Hepatocyte (in vitro differentiated cells): ENCODE results near the gene IGLL5. TPM values are rescaled to one million over a fixed set of nuclear protein-coding genes. Genes with fewer than 3 reads are reported as not detected.

Experiments used
- DNase-seq: peaks from one replicate; pipeline ENCODE4 v3.0.0-alpha.2; 2016; ENCODE audit warnings: low spot score
- H2AFZ ChIP-seq: fragments of 200-600 bp; sonication (generic); 2 replicates; pipeline ENCODE4 v1.6.0; 2016; ENCODE audit warnings: antibody characterized with exemption, mild to moderate bottlenecking
- H3K27ac ChIP-seq: fragments of 200-600 bp; sonication (generic); 2 replicates; pipeline ENCODE4 v1.5.1; 2016; ENCODE audit warnings: mild to moderate bottlenecking
- H3K27me3 ChIP-seq: fragments of 200-600 bp; sonication (generic); 2 replicates; pipeline ENCODE4 v1.6.1; 2016
- H3K36me3 ChIP-seq: fragments of 200-600 bp; sonication (generic); replicated peaks from 2 replicates; pipeline ENCODE4 v1.5.1; 2016; ENCODE audit warnings: low read depth; ENCODE audit not compliant: insufficient read depth
- H3K4me1 ChIP-seq: fragments of 200-600 bp; sonication (generic); 2 replicates; pipeline ENCODE4 v1.5.1; 2016; ENCODE audit warnings: mild to moderate bottlenecking, moderate library complexity; ENCODE audit not compliant: insufficient read depth
- H3K4me2 ChIP-seq: fragments of 200-600 bp; sonication (generic); 2 replicates; pipeline ENCODE4 v1.6.0; 2016
- H3K4me3 ChIP-seq: fragments of 200-600 bp; sonication (generic); 2 replicates; pipeline ENCODE4 v1.5.1; 2016; ENCODE audit warnings: mild to moderate bottlenecking
- H3K79me2 ChIP-seq: fragments of 200-600 bp; sonication (generic); 2 replicates; pipeline ENCODE4 v1.6.0; 2017; ENCODE audit warnings: mild to moderate bottlenecking
- H3K9me2 ChIP-seq: fragments of 200-600 bp; sonication (generic); replicated peaks from 2 replicates; pipeline ENCODE4 v1.6.0; 2017; ENCODE audit warnings: mild to moderate bottlenecking; ENCODE audit not compliant: insufficient read depth
- H3K9me3 ChIP-seq: fragments of 200-600 bp; sonication (generic); 2 replicates; pipeline ENCODE4 v1.5.1; 2016; ENCODE audit warnings: low read depth, mild to moderate bottlenecking
- H4K20me1 ChIP-seq: fragments of 200-600 bp; sonication (generic); 2 replicates; pipeline ENCODE4 v1.6.0; 2016; ENCODE audit warnings: mild to moderate bottlenecking; ENCODE audit not compliant: insufficient read depth, poor library complexity, severe bottlenecking
- CTCF ChIP-seq: fragments of 200-600 bp; sonication (generic); IDR thresholded peaks from 2 replicates; pipeline ENCODE4 v1.5.1; 2016; ENCODE audit warnings: antibody characterized with exemption, mild to moderate bottlenecking; ENCODE audit not compliant: poor library complexity
- EZH2 ChIP-seq: fragments of 200-600 bp; sonication (generic); IDR thresholded peaks from 2 replicates; pipeline ENCODE4 v1.6.1; 2016; ENCODE audit warnings: antibody characterized with exemption, mild to moderate bottlenecking, borderline replicate concordance
- EZH2phosphoT487 ChIP-seq: fragments of 200-600 bp; sonication (generic); IDR thresholded peaks from one replicate; pipeline ENCODE4 v1.6.1; 2018; ENCODE audit warnings: antibody characterized with exemption, mild to moderate bottlenecking, low read depth, moderate library complexity; ENCODE audit not compliant: unreplicated experiment, severe bottlenecking
- WGBS: methylation state at CpG from one replicate; pipeline ENCODE4 v1.1.6; 2016; ENCODE audit warnings: low lambda C conversion rate; ENCODE audit errors: missing lambda C conversion rate; 5-methylcytosine and 5-hydroxymethylcytosine counted together
- polyA plus RNA-seq: library from polyadenylated mRNA; unstranded; fragments of >200 nt; fragmentation: Nextera tagmentation; extraction: Ambion mirVana; gene quantifications from 2 replicates; pipeline ENCODE4 v1.2.1, GENCODE V29; 2016
- total RNA-seq: library from RNA; depleted of rRNA; stranded (reverse); fragments of >200 nt; gene quantifications from 2 replicates; pipeline ENCODE4 v1.2.3, GENCODE V29; 2014

Gene IGLL5
- total and polyA plus RNA-seq, 2 experiments from 2014 or later = not detected

- no peaks in the 10 kb centered on the region for H3K27me3 ChIP-seq
- TF ChIP-seq CTCF (no peak), EZH2 (no peak)
- no peak overlapping the region for H3K4me3 ChIP-seq
- no peak for DNase-seq
- no peaks in the 10 kb centered on the region for H3K79me2 ChIP-seq
- WGBS = 87% methylated on average over 9 of the region's 9 CpGs
- no peaks in the 10 kb centered on the region for H3K9me2 ChIP-seq
- no peaks in the 10 kb centered on the region for H3K36me3 ChIP-seq
- no peak overlapping the region for H3K4me2 ChIP-seq
- no peaks in the 10 kb centered on the region for H3K4me1 ChIP-seq
- no peak overlapping the region for H3K27ac ChIP-seq
- H3K9me3 ChIP-seq = no peaks in the 10 kb centered on the region
- H4K20me1 ChIP-seq = no peaks in the 10 kb centered on the region
- H2AFZ ChIP-seq = no peak overlapping the region
These were observed 20.2 kb downstream of the IGLL5 start for GRCh38 chr22:22907551-22908494.

- no peaks in the 10 kb centered on the region for H3K4me1 ChIP-seq
- no peaks in the 10 kb centered on the region for H3K36me3 ChIP-seq
- H3K4me2 ChIP-seq = no peak overlapping the region
- H3K79me2 ChIP-seq = no peaks in the 10 kb centered on the region
- H3K27ac ChIP-seq = no peak overlapping the region
- DNase-seq = no peak
- H4K20me1 ChIP-seq = no peaks in the 10 kb centered on the region
- H3K4me3 ChIP-seq = no peak overlapping the region
- TF ChIP-seq CTCF (no peak), EZH2 (no peak), EZH2phosphoT487 (no peak)
- WGBS = 88% methylated on average over 3 of the region's 3 CpGs
- no peaks in the 10 kb centered on the region for H3K9me3 ChIP-seq
- no peaks in the 10 kb centered on the region for H3K9me2 ChIP-seq
- H2AFZ ChIP-seq = no peak overlapping the region
- H3K27me3 ChIP-seq = no peaks in the 10 kb centered on the region
These were observed 20.9 kb downstream of the IGLL5 start for GRCh38 chr22:22908495-22908861.

GRCh38 chr22:22908941-22909604 lies 21.5 kb downstream of the IGLL5 start:
- no peak for DNase-seq
- Histone ChIP-seq H3K27ac (no peak overlapping the region), H4K20me1 (no peaks in the 10 kb centered on the region), H3K4me1 (no peaks in the 10 kb centered on the region), H3K4me2 (no peak overlapping the region), H3K36me3 (no peaks in the 10 kb centered on the region), H3K27me3 (no peaks in the 10 kb centered on the region), H3K79me2 (no peaks in the 10 kb centered on the region), H2AFZ (no peak overlapping the region), H3K9me2 (no peaks in the 10 kb centered on the region), H3K9me3 (no peaks in the 10 kb centered on the region), H3K4me3 (no peak overlapping the region)
- no peak for TF ChIP-seq EZH2
- no peak for TF ChIP-seq EZH2phosphoT487
- TF ChIP-seq CTCF = no peak
- 83% methylated on average over 6 of the region's 6 CpGs for WGBS
